Kidney (tissue), 14 donors: ENCODE data around the gene TENT5C. TPM values are rescaled to one million over a fixed set of nuclear protein-coding genes. Genes with fewer than 3 reads are reported as not detected.

Experiments used
- DNase-seq, 5 donors: peaks; one replicate each; pipeline ENCODE4 v3.0.0-alpha.2; 2013 to 2020
- FAIRE-seq: peaks from 2 replicates; lab custom pipeline; 2012; peaks lifted over from hg19 to GRCh38; lab: Jason Lieb, UNC
- H3K27ac ChIP-seq, 2 donors: one replicate each; pipeline ENCODE4 v1.7.0; 2013; ENCODE audit warnings: low read depth in 2 of 2, low read length in 2 of 2, inconsistent platforms in 1 of 2
- H3K27me3 ChIP-seq: one replicate; pipeline ENCODE4 v1.7.1; 2013; ENCODE audit warnings: low read length, inconsistent platforms; ENCODE audit not compliant: control insufficient read depth, insufficient read depth
- H3K36me3 ChIP-seq, 3 donors: one replicate each; pipeline versions ENCODE4 v1.7.0 to v1.7.1; 2013; ENCODE audit warnings: low read length in 3 of 3, control low read depth in 1 of 3, inconsistent platforms in 1 of 3; ENCODE audit not compliant: insufficient read depth in 3 of 3, control insufficient read depth in 2 of 3
- H3K4me1 ChIP-seq, 3 donors: one replicate each; pipeline versions ENCODE4 v1.7.0 to v1.7.1; 2013; ENCODE audit warnings: low read length in 3 of 3, inconsistent platforms in 1 of 3, low read depth in 1 of 3; ENCODE audit not compliant: control insufficient read depth in 2 of 3, insufficient read depth in 2 of 3
- H3K4me3 ChIP-seq, 3 donors: one replicate each; pipeline versions ENCODE4 v1.7.0 to v1.8.1; 2013; ENCODE audit warnings: low read length in 3 of 3, control low read depth in 1 of 3, inconsistent platforms in 1 of 3
- H3K9ac ChIP-seq, 3 donors: one replicate each; pipeline versions ENCODE4 v1.7.0 to v1.7.1; 2013; ENCODE audit warnings: low read length in 3 of 3, control low read depth in 1 of 3, inconsistent platforms in 1 of 3
- H3K9me3 ChIP-seq, 3 donors: one replicate each; pipeline versions ENCODE4 v1.7.0 to v1.7.1; 2013; ENCODE audit warnings: low read length in 3 of 3, control low read depth in 1 of 3, inconsistent platforms in 1 of 3; ENCODE audit not compliant: control insufficient read depth in 2 of 3, insufficient read depth in 1 of 3
- CTCF ChIP-seq: IDR thresholded peaks from 3 replicates; pipeline ENCODE4 v1.5.1; 2012; ENCODE audit warnings: mild to moderate bottlenecking, moderate library complexity, borderline replicate concordance; ENCODE audit not compliant: insufficient read depth; ENCODE audit errors: extremely low read depth
- intact Hi-C: fragments of 100-400 bp; cut with DNase I; formaldehyde crosslinking; loops from one replicate; pipeline ENCODE4 v1.11.1; 2022
- polyA plus RNA-seq: library from polyadenylated mRNA; stranded (reverse); fragments of 350-450 nt; fragmentation: Illumina TruSeq; extraction: RNeasy Lipid Tissue Mini Kit (QIAGEN cat#74804); gene quantifications from one replicate; pipeline ENCODE4 v1.2.3, GENCODE V29; 2014; ENCODE audit warnings: low read depth, low replicate concordance; ENCODE audit not compliant: insufficient read depth
- total RNA-seq: library from RNA; stranded (reverse); fragmentation: NEBNext Ultra II Directional; extraction: Animal tissue kit (Norgen Biotek cat#: 25700); gene quantifications from one replicate; pipeline ENCODE4 v1.2.1, GENCODE V29; 2021
- donor health status: control.
- donor health status: control.
- donor health status: control.
- donor health status: control.
- donor health status: control.
- donor health status: DM: yes; HTN: yes; CAD: no.
- donor health status: Normal renal cell carcinoma (clear cell type).

Gene TENT5C
- total and polyA plus RNA-seq, 2 donors from 2014 or later: 6.1 to 22.2 TPM

GRCh38 chr1:117581391-117581943 is 24.4 kb upstream of the TENT5C start:
- no peak for TF ChIP-seq CTCF
- Histone ChIP-seq H3K4me3 (no peak overlapping the region), H3K27me3 (no peaks in the 10 kb centered on the region), H3K4me1 (no peaks in the 10 kb centered on the region), H3K27ac (no peak overlapping the region), H3K9ac (no peak overlapping the region), H3K9me3 (no peaks in the 10 kb centered on the region), H3K36me3 (no peaks in the 10 kb centered on the region)
- FAIRE-seq: no peak
- intact Hi-C loops: no loop called here
- no peak for DNase-seq

GRCh38 chr1:117582451-117582850 is 23.4 kb upstream of the TENT5C start:
- no peak for DNase-seq
- H3K9me3 ChIP-seq: no peaks in the 10 kb centered on the region
- H3K9ac ChIP-seq: no peak overlapping the region
- no peak overlapping the region for H3K27ac ChIP-seq
- no peaks in the 10 kb centered on the region for H3K27me3 ChIP-seq
- H3K36me3 ChIP-seq: no peaks in the 10 kb centered on the region
- intact Hi-C loops: no loop called here
- no peak overlapping the region for H3K4me3 ChIP-seq
- no peak for FAIRE-seq
- TF ChIP-seq CTCF: no peak
- H3K4me1 ChIP-seq: no peaks in the 10 kb centered on the region

GRCh38 chr1:117583247-117583646 is 22.6 kb upstream of the TENT5C start:
- no peak overlapping the region for H3K27ac ChIP-seq
- FAIRE-seq: no peak
- H3K27me3 ChIP-seq: no peaks in the 10 kb centered on the region
- no peak overlapping the region for H3K9ac ChIP-seq
- intact Hi-C loops: no loop called here
- no peaks in the 10 kb centered on the region for H3K36me3 ChIP-seq
- no peaks in the 10 kb centered on the region for H3K9me3 ChIP-seq
- DNase-seq: no peak
- H3K4me1 ChIP-seq: no peaks in the 10 kb centered on the region
- no peak overlapping the region for H3K4me3 ChIP-seq
- no peak for TF ChIP-seq CTCF

- no peaks in the 10 kb centered on the region for H3K4me1 ChIP-seq
- no peaks in the 10 kb centered on the region for H3K36me3 ChIP-seq
- no peak overlapping the region for H3K9ac ChIP-seq
- H3K4me3 ChIP-seq: no peak overlapping the region
- FAIRE-seq: no peak
- no peak for DNase-seq
- intact Hi-C loops: no loop called here
- TF ChIP-seq CTCF: no peak
- no peaks in the 10 kb centered on the region for H3K27me3 ChIP-seq
- no peaks in the 10 kb centered on the region for H3K9me3 ChIP-seq
- no peak overlapping the region for H3K27ac ChIP-seq
Measured at GRCh38 chr1:117584181-117584580, 21.7 kb upstream of the TENT5C start.
